ENCODE results near the gene KRT80. TPM values are rescaled to one million over a fixed set of nuclear protein-coding genes. Genes with fewer than 3 reads are reported as not detected.
A peak's percentile ranks its signal among the peaks of the same experiment; 100 is the strongest.

KRT80 gene
- total RNA-seq, 5 donors from 2014 or later (not counting 1 experiment from before 2014, with no cell fraction given) = 0.09 to 0.12 TPM; not detected in 3

- WGBS (ENCODE audit: insufficient coverage) = 81% methylated on average over 10 of the region's 13 CpGs
- Mint-ChIP-seq H3K9me3 (no peaks in the 10 kb centered on the region), H3K27me3 (peaks cover 0 to 26% of the 10 kb centered on the region in 2 donors), H3K4me1 (no peaks in the 10 kb centered on the region), H3K4me3 (no peak overlapping the region), H3K36me3 (no peaks in the 10 kb centered on the region), H3K27ac (no peak overlapping the region)
- Histone ChIP-seq H3K27ac (ENCODE audit: low read length) (no peak overlapping the region), H3K4me1 (ENCODE audit: control insufficient read depth in 1 of 2, extremely low read depth in 1 of 2, insufficient read depth in 2 of 2, low read length in 2 of 2) (no peaks in the 10 kb centered on the region), H3K9me3 (no peaks in the 10 kb centered on the region), H3K36me3 (ENCODE audit: control insufficient read depth in 2 of 2, extremely low read depth in 1 of 2, insufficient read depth in 1 of 2, low read length in 1 of 2) (no peaks in the 10 kb centered on the region), H3K4me3 (ENCODE audit: control insufficient read depth in 1 of 2, extremely low read depth in 1 of 2, low read length in 1 of 2) (no peak overlapping the region), H3K27me3 (replicated peaks in 1 of 2; ENCODE audit: control insufficient read depth in 2 of 2, extremely low read depth in 1 of 2, insufficient read depth in 2 of 2, low read length in 1 of 2) (peaks cover 0 to 33% of the 10 kb centered on the region in 2 experiments)
- no peak for DNase-seq
- no peak for ATAC-seq (replicated peaks in 1 of 4)
- CTCF ChIA-PET = interaction anchor here in 1 of 2 donors (0.5 kb wide), 1 partner anchor 20 kb away, joined by 3 read pairs; no protein-coding TSS in a partner anchor
- POLR2A ChIA-PET = no interaction called here
Measured at GRCh38 chr12:52139147-52139546, 52.7 kb downstream of the KRT80 start.

- Mint-ChIP-seq H3K36me3 (no peaks in the 10 kb centered on the region), H3K27me3 (peaks cover 0 to 26% of the 10 kb centered on the region in 2 donors), H3K9me3 (no peaks in the 10 kb centered on the region), H3K4me3 (no peak overlapping the region), H3K4me1 (no peaks in the 10 kb centered on the region), H3K27ac (no peak overlapping the region)
- CTCF ChIA-PET = no interaction called here
- H3K27ac ChIP-seq (ENCODE audit: low read length) = no peak overlapping the region
- POLR2A ChIA-PET = no interaction called here
- no peaks in the 10 kb centered on the region for H3K4me1 ChIP-seq (ENCODE audit: control insufficient read depth in 1 of 2, extremely low read depth in 1 of 2, insufficient read depth in 2 of 2, low read length in 2 of 2)
- peaks cover 0 to 32% of the 10 kb centered on the region in 2 experiments for H3K27me3 ChIP-seq (replicated peaks in 1 of 2; ENCODE audit: control insufficient read depth in 2 of 2, extremely low read depth in 1 of 2, insufficient read depth in 2 of 2, low read length in 1 of 2)
- ATAC-seq (replicated peaks in 1 of 4) = no peak
- no peak for DNase-seq
- no peaks in the 10 kb centered on the region for H3K9me3 ChIP-seq
- WGBS (ENCODE audit: insufficient coverage) = 86% methylated on average over 5 of the region's 5 CpGs
- H3K4me3 ChIP-seq (ENCODE audit: control insufficient read depth in 1 of 2, extremely low read depth in 1 of 2, low read length in 1 of 2) = no peak overlapping the region
- no peaks in the 10 kb centered on the region for H3K36me3 ChIP-seq (ENCODE audit: control insufficient read depth in 2 of 2, extremely low read depth in 1 of 2, insufficient read depth in 1 of 2, low read length in 1 of 2)
Measured at GRCh38 chr12:52137746-52138145, 54.1 kb downstream of the KRT80 start.

GRCh38 chr12:52132754-52133161 lies 59.1 kb downstream of the KRT80 start:
- ATAC-seq (replicated peaks in 1 of 4) (no peak), DNase-seq (no peak)
- CTCF ChIA-PET = no interaction called here
- H3K4me1 ChIP-seq (ENCODE audit: control insufficient read depth in 1 of 2, extremely low read depth in 1 of 2, insufficient read depth in 2 of 2, low read length in 2 of 2) = no peaks in the 10 kb centered on the region
- H3K4me3 ChIP-seq (ENCODE audit: control insufficient read depth in 1 of 2, extremely low read depth in 1 of 2, low read length in 1 of 2) = no peak overlapping the region
- H3K27ac ChIP-seq (ENCODE audit: low read length) = no peak overlapping the region
- Mint-ChIP-seq H3K36me3 (no peaks in the 10 kb centered on the region), H3K27ac (no peak overlapping the region), H3K4me3 (no peak overlapping the region), H3K4me1 (no peaks in the 10 kb centered on the region), H3K27me3 (peaks cover 10 to 15% of the 10 kb centered on the region in 2 donors), H3K9me3 (no peaks in the 10 kb centered on the region)
- POLR2A ChIA-PET = no interaction called here
- H3K36me3 ChIP-seq (ENCODE audit: control insufficient read depth in 2 of 2, extremely low read depth in 1 of 2, insufficient read depth in 1 of 2, low read length in 1 of 2) = no peaks in the 10 kb centered on the region
- 84% methylated on average over 3 of the region's 3 CpGs for WGBS (ENCODE audit: insufficient coverage)
- peaks cover 0 to 22% of the 10 kb centered on the region in 2 experiments for H3K27me3 ChIP-seq (replicated peaks in 1 of 2; ENCODE audit: control insufficient read depth in 2 of 2, extremely low read depth in 1 of 2, insufficient read depth in 2 of 2, low read length in 1 of 2)
- no peaks in the 10 kb centered on the region for H3K9me3 ChIP-seq

GRCh38 chr12:52130711-52131110 lies 61.1 kb downstream of the KRT80 start:
- ChIA-PET POLR2A (no interaction called here), CTCF (interaction anchor here in 1 of 2 donors (0.8 kb wide), 1 partner anchor 9 kb away, joined by 3 read pairs; no protein-coding TSS in a partner anchor)
- Mint-ChIP-seq H3K27ac (no peak overlapping the region), H3K4me3 (no peak overlapping the region), H3K27me3 (peaks cover 11 to 17% of the 10 kb centered on the region in 2 donors), H3K36me3 (no peaks in the 10 kb centered on the region), H3K9me3 (no peaks in the 10 kb centered on the region), H3K4me1 (no peaks in the 10 kb centered on the region)
- Histone ChIP-seq H3K4me1 (ENCODE audit: control insufficient read depth in 1 of 2, extremely low read depth in 1 of 2, insufficient read depth in 2 of 2, low read length in 2 of 2) (no peaks in the 10 kb centered on the region), H3K9me3 (no peaks in the 10 kb centered on the region), H3K27ac (ENCODE audit: low read length) (no peak overlapping the region), H3K4me3 (ENCODE audit: control insufficient read depth in 1 of 2, extremely low read depth in 1 of 2, low read length in 1 of 2) (no peak overlapping the region), H3K27me3 (replicated peaks in 1 of 2; ENCODE audit: control insufficient read depth in 2 of 2, extremely low read depth in 1 of 2, insufficient read depth in 2 of 2, low read length in 1 of 2) (peaks cover 0 to 33% of the 10 kb centered on the region in 2 experiments), H3K36me3 (ENCODE audit: control insufficient read depth in 2 of 2, extremely low read depth in 1 of 2, insufficient read depth in 1 of 2, low read length in 1 of 2) (no peaks in the 10 kb centered on the region)
- DNase-seq (no peak), ATAC-seq (replicated peaks in 1 of 4) (no peak)
- 93% methylated on average over 3 of the region's 5 CpGs for WGBS (ENCODE audit: insufficient coverage)

- Mint-ChIP-seq H3K9me3 (no peaks in the 10 kb centered on the region), H3K27me3 (peaks cover 16 to 17% of the 10 kb centered on the region in 2 donors), H3K4me3 (no peak overlapping the region), H3K4me1 (no peaks in the 10 kb centered on the region), H3K36me3 (no peaks in the 10 kb centered on the region), H3K27ac (peak overlapping the region in 1 of 2 donors; percentile 2)
- no peak for ATAC-seq (replicated peaks in 1 of 4)
- Histone ChIP-seq H3K4me1 (ENCODE audit: control insufficient read depth in 1 of 2, extremely low read depth in 1 of 2, insufficient read depth in 2 of 2, low read length in 2 of 2) (no peaks in the 10 kb centered on the region), H3K4me3 (ENCODE audit: control insufficient read depth in 1 of 2, extremely low read depth in 1 of 2, low read length in 1 of 2) (no peak overlapping the region), H3K9me3 (no peaks in the 10 kb centered on the region), H3K27me3 (replicated peaks in 1 of 2; ENCODE audit: control insufficient read depth in 2 of 2, extremely low read depth in 1 of 2, insufficient read depth in 2 of 2, low read length in 1 of 2) (peaks cover 0 to 55% of the 10 kb centered on the region in 2 experiments), H3K36me3 (ENCODE audit: control insufficient read depth in 2 of 2, extremely low read depth in 1 of 2, insufficient read depth in 1 of 2, low read length in 1 of 2) (no peaks in the 10 kb centered on the region), H3K27ac (ENCODE audit: low read length) (no peak overlapping the region)
- WGBS (ENCODE audit: insufficient coverage) = 63% methylated on average over 7 of the region's 10 CpGs
- ChIA-PET POLR2A (no interaction called here), CTCF (interaction anchor here in 1 of 2 donors (0.5 to 0.6 kb wide), 2 partner anchors 103 to 150 kb away, joined by 3 to 8 read pairs; no protein-coding TSS in a partner anchor)
- DNase-seq = peak in 1 of 35 experiments; percentile 10
Measured at GRCh38 chr12:52127683-52128450, 63.9 kb downstream of the KRT80 start.

- no peak overlapping the region for H3K4me3 ChIP-seq (ENCODE audit: control insufficient read depth in 1 of 2, extremely low read depth in 1 of 2, low read length in 1 of 2)
- peaks cover 16 to 23% of the 10 kb centered on the region in 2 donors for H3K27me3 Mint-ChIP-seq
- peaks cover 0 to 2% (median 0%) of the 10 kb centered on the region in 3 donors for H3K4me1 Mint-ChIP-seq
- ChIA-PET CTCF (no interaction called here), POLR2A (no interaction called here)
- H3K9me3 Mint-ChIP-seq = no peaks in the 10 kb centered on the region
- no peaks in the 10 kb centered on the region for H3K36me3 Mint-ChIP-seq
- 51% methylated on average over 18 of the region's 21 CpGs for WGBS (ENCODE audit: insufficient coverage)
- H3K27me3 ChIP-seq (replicated peaks in 1 of 2; ENCODE audit: control insufficient read depth in 2 of 2, extremely low read depth in 1 of 2, insufficient read depth in 2 of 2, low read length in 1 of 2) = peaks cover 0 to 62% of the 10 kb centered on the region in 2 experiments
- no peak overlapping the region for H3K4me3 Mint-ChIP-seq
- H3K9me3 ChIP-seq = no peaks in the 10 kb centered on the region
- no peaks in the 10 kb centered on the region for H3K4me1 ChIP-seq (ENCODE audit: control insufficient read depth in 1 of 2, extremely low read depth in 1 of 2, insufficient read depth in 2 of 2, low read length in 2 of 2)
- H3K27ac ChIP-seq (ENCODE audit: low read length) = no peak overlapping the region
- DNase-seq (peak in 1 of 35 experiments; percentile 15), ATAC-seq (replicated peaks in 1 of 4) (no peak)
- no peak overlapping the region for H3K27ac Mint-ChIP-seq
- no peaks in the 10 kb centered on the region for H3K36me3 ChIP-seq (ENCODE audit: control insufficient read depth in 2 of 2, extremely low read depth in 1 of 2, insufficient read depth in 1 of 2, low read length in 1 of 2)
Measured at GRCh38 chr12:52126605-52127578, 64.9 kb downstream of the KRT80 start.

All from T-cell (primary cell).